ENCODE results near the gene METTL24.

DNA sequence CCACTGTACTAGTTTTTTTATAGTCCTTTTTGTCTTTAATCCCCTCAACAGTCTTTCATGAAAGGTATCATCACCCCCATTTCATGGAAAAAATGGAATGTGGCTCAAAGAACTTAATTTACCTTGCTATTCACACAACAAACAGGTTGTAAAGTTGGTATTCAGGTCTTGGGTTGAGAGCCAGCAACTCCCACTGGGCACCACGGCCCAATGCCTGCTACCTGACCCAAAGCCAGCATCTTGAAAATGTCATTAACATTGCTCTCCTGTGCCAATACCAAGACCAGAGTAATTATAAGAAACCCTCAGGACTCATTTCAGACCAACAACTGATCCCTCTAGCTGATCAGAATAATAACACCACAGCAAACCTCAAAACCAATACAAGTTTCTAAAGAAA, 75.7 kb downstream of the METTL24 start:
- TF ChIP-seq, protein P1, sequence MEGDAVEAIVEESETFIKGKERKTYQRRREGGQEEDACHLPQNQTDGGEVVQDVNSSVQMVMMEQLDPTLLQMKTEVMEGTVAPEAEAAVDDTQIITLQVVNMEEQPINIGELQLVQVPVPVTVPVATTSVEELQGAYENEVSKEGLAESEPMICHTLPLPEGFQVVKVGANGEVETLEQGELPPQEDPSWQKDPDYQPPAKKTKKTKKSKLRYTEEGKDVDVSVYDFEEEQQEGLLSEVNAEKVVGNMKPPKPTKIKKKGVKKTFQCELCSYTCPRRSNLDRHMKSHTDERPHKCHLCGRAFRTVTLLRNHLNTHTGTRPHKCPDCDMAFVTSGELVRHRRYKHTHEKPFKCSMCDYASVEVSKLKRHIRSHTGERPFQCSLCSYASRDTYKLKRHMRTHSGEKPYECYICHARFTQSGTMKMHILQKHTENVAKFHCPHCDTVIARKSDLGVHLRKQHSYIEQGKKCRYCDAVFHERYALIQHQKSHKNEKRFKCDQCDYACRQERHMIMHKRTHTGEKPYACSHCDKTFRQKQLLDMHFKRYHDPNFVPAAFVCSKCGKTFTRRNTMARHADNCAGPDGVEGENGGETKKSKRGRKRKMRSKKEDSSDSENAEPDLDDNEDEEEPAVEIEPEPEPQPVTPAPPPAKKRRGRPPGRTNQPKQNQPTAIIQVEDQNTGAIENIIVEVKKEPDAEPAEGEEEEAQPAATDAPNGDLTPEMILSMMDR (IDR thresholded peaks at IDR 0.05) = no peak
- TF ChIP-seq POLR2A (IDR thresholded peaks at IDR 0.05) = no peak
- TF ChIP-seq EP300 (IDR thresholded peaks at IDR 0.05) = no peak
